Midbrain (tissue), 1 donor: ENCODE measurements around the gene ARHGAP26.
"Not testable (repeated sequence)": the region's sequence is repeated elsewhere in the genome, so short reads cannot be mapped to it uniquely, and the experiment has no call there.

ENCODE experiments used
- DNase-seq: peaks from one replicate; lab custom pipeline; 2025; lab: John Stamatoyannopoulos, UW

Gene ARHGAP26

GRCh38 chr5:142959683-142960657 is 189.8 kb downstream of the ARHGAP26 start:
- no peak for DNase-seq

- no peak for DNase-seq
Observed at GRCh38 chr5:142961440-142962173, 191.4 kb downstream of the ARHGAP26 start.

DNA sequence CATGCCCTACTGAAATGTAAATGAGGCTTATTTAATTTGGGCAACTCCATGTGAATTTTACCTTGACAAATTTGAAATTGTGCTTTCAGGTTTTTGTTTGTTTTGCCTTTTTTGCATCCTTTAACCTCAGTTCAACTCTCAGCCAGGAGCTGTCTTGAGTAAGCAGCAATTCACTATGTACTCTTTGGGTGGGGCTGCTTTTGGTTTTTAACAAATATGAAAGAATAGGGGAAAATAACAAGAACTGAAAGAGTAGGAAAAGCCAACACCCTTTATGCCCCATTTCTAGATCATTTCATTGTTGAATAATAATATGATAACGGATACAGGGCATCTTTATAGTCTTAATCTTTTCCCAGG is 192.0 kb downstream of the ARHGAP26 start:
- no peak for DNase-seq

- not testable (repeated sequence) for DNase-seq
Observed at GRCh38 chr5:142965258-142966120, 195.3 kb downstream of the ARHGAP26 start.

DNA sequence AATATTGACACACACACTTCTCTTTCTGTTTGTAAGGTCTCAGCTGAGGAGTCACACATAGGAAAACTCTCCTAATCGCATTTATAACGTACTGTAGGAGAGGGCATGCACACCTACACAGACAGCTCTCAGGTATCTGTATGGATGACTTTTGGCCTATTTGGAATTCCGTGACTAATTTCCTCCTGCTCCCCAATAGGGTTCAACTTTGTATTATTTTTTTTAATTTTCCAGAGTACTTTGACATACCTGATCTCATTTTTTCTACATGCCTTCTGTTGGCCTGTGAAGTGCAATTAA is 195.9 kb downstream of the ARHGAP26 start:
- no peak for DNase-seq

DNA sequence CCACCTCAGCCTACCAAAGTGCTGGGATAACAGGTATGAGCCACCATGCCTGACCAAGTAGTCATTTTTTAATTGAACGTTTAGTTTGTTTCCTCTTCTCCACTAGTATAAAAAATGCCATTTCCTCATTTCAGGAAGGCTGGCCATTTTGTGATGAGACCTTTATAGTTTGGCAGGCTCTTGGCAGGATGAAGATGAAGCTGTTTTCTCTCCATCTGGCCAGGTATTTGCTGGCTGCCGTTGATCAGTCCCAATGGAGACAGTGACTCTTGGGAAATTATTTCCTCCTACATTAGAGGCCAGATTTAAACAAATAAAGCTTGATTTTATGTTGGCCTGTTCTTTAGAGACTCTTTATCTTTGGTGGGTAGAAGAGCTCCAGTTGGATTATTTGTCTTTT is 199.0 kb downstream of the ARHGAP26 start:
- DNase-seq = no peak

GRCh38 chr5:142969624-142970439 is 199.7 kb downstream of the ARHGAP26 start:
- DNase-seq = no peak

DNA sequence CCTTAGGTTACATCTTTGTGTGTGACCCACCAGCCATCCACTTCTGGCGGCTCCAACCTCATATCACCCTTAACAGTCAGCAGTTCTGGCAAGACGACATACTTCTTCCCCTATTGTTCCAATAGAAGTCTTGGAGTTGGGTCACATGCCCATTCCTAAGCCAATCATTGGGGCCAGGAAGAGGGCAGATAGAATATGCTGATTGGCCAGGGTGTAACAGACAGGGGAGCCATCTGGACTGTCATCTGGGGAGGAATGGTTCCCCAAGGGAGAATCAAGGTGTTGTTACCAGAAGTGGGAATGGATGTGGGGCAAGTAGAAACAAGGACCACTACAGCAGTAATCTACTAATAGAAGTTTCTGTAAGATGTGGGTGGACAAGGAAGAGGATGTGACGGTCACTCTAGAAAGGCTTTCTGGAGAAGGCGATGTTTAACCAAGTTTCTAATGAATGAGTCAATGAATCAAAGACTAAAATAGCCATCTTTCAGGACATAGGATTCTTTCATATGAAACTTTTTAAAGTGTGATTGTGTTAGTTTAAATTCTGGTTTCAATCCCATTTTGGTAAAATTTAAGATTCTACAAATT is 200.4 kb downstream of the ARHGAP26 start:
- DNase-seq = no peak

GRCh38 chr5:142971303-142972013 is 201.3 kb downstream of the ARHGAP26 start:
- DNase-seq = no peak

DNA sequence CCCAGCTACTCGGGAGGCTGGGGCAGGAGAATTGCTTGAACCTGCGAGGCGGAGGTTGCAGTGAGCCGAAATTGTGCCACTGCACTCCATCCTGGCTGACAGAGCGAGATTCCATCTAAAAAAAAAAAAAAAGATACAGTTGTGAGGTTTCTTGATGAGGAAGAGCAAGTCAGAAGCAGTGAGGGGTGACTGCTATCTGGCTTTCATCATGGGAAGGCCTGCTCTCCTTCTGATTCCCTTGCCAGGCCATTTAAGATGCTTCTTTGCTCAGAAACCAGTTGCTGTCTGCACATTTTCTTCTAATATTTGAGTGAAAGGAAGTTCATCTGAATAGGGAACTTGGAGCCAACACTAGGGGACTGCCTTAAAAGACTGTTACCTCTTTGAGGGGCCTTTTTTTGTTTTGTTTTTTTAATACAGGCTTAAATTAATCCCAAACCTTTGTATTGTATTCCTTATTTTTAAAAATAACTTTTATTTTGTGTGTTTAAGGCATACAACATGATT is 201.9 kb downstream of the ARHGAP26 start:
- DNase-seq = no peak

GRCh38 chr5:142973932-142974331 is 203.8 kb downstream of the ARHGAP26 start:
- DNase-seq = no peak

DNA sequence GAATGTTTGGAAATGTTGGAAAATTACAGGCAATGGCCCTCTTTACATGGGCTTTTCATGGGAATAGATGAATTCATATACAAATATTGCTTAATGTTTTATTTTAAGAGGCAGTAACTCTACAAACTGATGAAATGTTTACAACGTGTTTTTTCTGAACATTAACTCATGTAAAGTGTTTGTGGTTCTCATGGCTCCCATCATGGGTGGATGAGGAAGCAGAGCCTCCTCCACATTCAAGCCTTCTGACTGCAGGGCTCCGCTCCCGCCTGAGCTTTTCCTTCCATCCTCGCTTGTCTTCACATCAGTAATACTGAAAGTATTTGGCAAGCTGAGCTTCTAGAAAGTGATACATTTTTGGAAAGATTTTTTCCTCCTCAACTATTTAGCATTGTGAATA is 204.2 kb downstream of the ARHGAP26 start:
- no peak for DNase-seq

- DNase-seq = no peak
Observed at GRCh38 chr5:142976861-142977260, 206.7 kb downstream of the ARHGAP26 start.

DNA sequence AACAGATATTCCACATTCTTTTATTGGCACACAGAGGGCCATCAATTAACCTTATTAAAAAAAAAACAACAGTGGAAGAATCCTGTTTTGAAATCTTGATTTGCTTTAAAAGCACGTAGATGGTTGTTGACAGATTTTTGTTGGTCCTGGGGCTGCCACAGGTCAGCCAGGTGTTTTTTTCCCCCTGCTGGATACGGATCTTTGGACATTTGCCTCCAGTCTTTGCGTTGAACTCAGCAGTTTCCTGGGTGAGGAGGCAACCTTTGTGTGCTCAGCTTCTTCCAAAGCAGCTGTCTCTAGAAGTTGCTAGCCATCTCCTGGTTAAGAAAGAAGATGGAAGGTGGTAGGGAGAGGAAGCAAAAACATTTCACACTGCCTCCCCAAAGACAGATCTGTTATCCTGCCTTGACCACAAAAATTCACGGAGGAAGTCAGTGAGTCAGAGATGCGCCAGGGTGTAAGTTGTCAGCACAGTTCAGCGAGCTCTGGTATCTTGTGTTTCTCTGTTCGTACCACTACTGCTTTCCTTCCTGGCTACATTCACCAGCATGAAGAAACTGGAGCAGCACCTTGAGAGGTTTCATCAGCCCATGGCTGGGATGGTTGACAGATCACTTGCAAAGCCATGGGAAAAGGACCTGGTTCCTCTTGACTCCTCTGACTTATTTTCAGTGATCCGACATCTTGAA is 207.3 kb downstream of the ARHGAP26 start:
- no peak for DNase-seq

DNA sequence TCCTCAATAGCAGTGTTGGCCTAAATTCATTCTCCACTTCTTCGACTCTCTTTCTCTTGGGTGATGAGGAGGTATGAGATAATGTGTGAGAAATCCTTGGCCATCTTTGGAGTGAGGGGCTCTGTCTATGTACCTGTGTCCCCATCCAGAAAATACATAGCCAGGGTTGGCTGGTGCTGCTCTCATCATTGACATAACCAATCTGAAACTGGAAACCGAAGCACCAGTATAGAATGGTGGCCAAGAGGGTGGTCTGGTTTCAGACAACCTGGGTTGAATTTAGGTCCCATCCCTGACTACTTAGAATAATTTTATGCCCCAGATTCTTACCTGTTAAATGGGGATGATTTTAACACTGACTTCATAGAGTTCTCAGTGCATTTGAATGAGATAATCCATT is 208.1 kb downstream of the ARHGAP26 start:
- no peak for DNase-seq

DNA sequence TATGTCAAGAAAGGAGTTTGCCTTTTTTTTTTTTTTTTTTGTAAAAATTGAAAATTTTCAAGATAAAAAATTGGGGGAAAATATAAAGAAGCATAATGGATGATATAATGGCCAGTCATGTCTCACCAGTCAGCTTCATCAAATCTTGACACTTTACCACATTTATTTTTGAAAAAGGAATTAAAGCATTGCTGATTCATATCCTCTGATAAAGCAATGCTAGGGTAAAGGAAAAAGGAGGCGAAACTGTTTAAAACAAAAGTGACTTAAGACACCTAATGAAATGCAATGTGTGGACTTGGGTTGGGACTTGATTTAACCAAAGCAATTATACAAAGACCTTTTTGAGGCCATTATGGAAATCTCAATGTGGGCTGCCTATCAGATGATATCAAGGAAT is 208.5 kb downstream of the ARHGAP26 start:
- DNase-seq = no peak

GRCh38 chr5:142979636-142980035 is 209.5 kb downstream of the ARHGAP26 start:
- no peak for DNase-seq

DNA sequence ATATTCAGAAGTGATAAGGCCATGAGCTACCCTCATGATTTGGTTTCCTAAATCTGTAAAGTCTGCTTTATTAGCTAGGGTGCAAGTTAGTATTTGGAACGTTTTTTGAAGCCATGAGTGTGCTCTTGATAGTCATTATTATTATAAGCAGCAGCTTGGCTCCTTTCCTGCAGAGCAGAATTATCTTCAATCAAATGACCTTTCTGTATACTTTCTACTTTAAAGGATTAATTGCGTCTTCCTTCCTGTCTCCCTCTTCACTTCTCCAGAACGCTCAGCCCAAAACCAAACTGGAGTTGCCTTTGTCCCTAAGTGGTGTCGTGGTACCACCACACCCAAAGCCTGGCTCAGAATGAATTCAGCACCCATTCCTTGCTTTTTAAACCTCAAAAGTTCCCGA is 211.3 kb downstream of the ARHGAP26 start:
- no peak for DNase-seq
